Activated T-cell treated with anti-CD3 and anti-CD28 coated beads, Interleukin-2, amount 50 U/mL, for 48 hours (primary cell): Measurements from ENCODE around the gene DAPK1.

ENCODE experiments used
- DNase-seq, 2 experiments: peaks; one replicate each; pipeline ENCODE4 v3.0.0-alpha.2; 2020

The DAPK1 gene

GRCh38 chr9:87751868-87752267, 254.2 kb downstream of the DAPK1 start:
- DNase-seq, result no peak

- no peak for DNase-seq
Measured at GRCh38 chr9:87753313-87753712, 255.6 kb downstream of the DAPK1 start.
